ACC112 (cell line): Measurements from ENCODE around the gene SPACA6.
A peak's percentile ranks its signal among the peaks of the same experiment; 100 is the strongest.
"Not testable (repeated sequence)": the region's sequence is repeated elsewhere in the genome, so short reads cannot be mapped to it uniquely, and the experiment has no call there.

Experiments used
- H2AFZ ChIP-seq: fragments of 200-600 bp; sonication (generic); one replicate; pipeline ENCODE4 v1.6.0; 2017; ENCODE audit warnings: antibody characterized with exemption, low read length; ENCODE audit not compliant: unreplicated experiment
- H3K27ac ChIP-seq: fragments of 200-600 bp; sonication (generic); 2 replicates; pipeline ENCODE4 v1.5.1; 2014; ENCODE audit warnings: low read depth, mild to moderate bottlenecking, antibody characterized with exemption, low read length, moderate library complexity
- H3K27me3 ChIP-seq: fragments of 200-600 bp; sonication (generic); 2 replicates; pipeline ENCODE4 v1.6.1; 2014; ENCODE audit warnings: mild to moderate bottlenecking, antibody characterized with exemption, low read length, moderate library complexity, mixed read lengths; ENCODE audit not compliant: insufficient read depth
- H3K36me3 ChIP-seq: fragments of 200-600 bp; sonication (generic); 2 replicates; pipeline ENCODE4 v1.6.1; 2016; ENCODE audit warnings: mild to moderate bottlenecking, antibody characterized with exemption, low read length, moderate library complexity, mixed read lengths; ENCODE audit not compliant: insufficient read depth
- H3K4me1 ChIP-seq: fragments of 200-600 bp; sonication (generic); one replicate; pipeline ENCODE4 v1.6.1; 2016; ENCODE audit warnings: low read length, mixed read lengths; ENCODE audit not compliant: insufficient read depth, unreplicated experiment, control insufficient read depth
- H3K4me3 ChIP-seq: fragments of 200-600 bp; sonication (generic); 2 replicates; pipeline ENCODE4 v1.5.1; 2014; ENCODE audit warnings: mild to moderate bottlenecking, low read depth, low read length
- H3K79me2 ChIP-seq: fragments of 200-600 bp; sonication (generic); one replicate; pipeline ENCODE4 v1.6.0; 2016; ENCODE audit warnings: low read length; ENCODE audit not compliant: control insufficient read depth, unreplicated experiment, insufficient read depth

Gene SPACA6

GRCh38 chr19:51693260-51693659, at the start of gene SPACA6:
Gene SPACA6, plus strand, starts transcription at chr19:51693330. Its CDS starts 197 bp downstream, at chr19:51693527.
- peaks cover 5% of the 10 kb centered on the region for H3K4me1 ChIP-seq
- H3K27ac ChIP-seq = no peak within 1 kb of the TSS; the same call in 1 of the 2 replicates
- H3K27me3 ChIP-seq = no peaks in the 10 kb centered on the region
- H3K36me3 ChIP-seq = peaks cover 4% of the 10 kb centered on the region; the same call in 1 of the 2 replicates
- peaks cover 64% of the 10 kb centered on the region for H3K79me2 ChIP-seq
- peak within 1 kb of the TSS; percentile 93 for H3K4me3 ChIP-seq
- H2AFZ ChIP-seq = no peak within 1 kb of the TSS

GRCh38 chr19:51644636-51645271, 48.4 kb upstream of the SPACA6 start:
- no peaks in the 10 kb centered on the region for H3K79me2 ChIP-seq
- no peak overlapping the region for H3K4me3 ChIP-seq
- no peak overlapping the region for H3K27ac ChIP-seq
- no peaks in the 10 kb centered on the region for H3K4me1 ChIP-seq
- H3K27me3 ChIP-seq = peaks cover 53% of the 10 kb centered on the region
- no peaks in the 10 kb centered on the region for H3K36me3 ChIP-seq
- H2AFZ ChIP-seq = no peak overlapping the region

- H3K27me3 ChIP-seq = peaks cover 45% of the 10 kb centered on the region
- not testable (repeated sequence) for H3K4me3 ChIP-seq, H2AFZ ChIP-seq, H3K27ac ChIP-seq, H3K79me2 ChIP-seq, H3K4me1 ChIP-seq, H3K36me3 ChIP-seq
Observed at GRCh38 chr19:51646730-51647129, 46.4 kb upstream of the SPACA6 start, which contains the start of gene SIGLEC14. Gene SIGLEC14, minus strand, starts transcription at chr19:51646825. Its CDS starts 66 bp downstream, at chr19:51646759.

GRCh38 chr19:51647318-51647717, 45.8 kb upstream of the SPACA6 start:
- H2AFZ ChIP-seq = no peak overlapping the region
- no peak overlapping the region for H3K27ac ChIP-seq
- no peak overlapping the region for H3K4me3 ChIP-seq
- H3K36me3 ChIP-seq = no peaks in the 10 kb centered on the region
- no peaks in the 10 kb centered on the region for H3K79me2 ChIP-seq
- peaks cover 46% of the 10 kb centered on the region for H3K27me3 ChIP-seq
- H3K4me1 ChIP-seq = no peaks in the 10 kb centered on the region

GRCh38 chr19:51651216-51651846, 41.8 kb upstream of the SPACA6 start:
- Histone ChIP-seq H3K27ac (no peak overlapping the region), H3K4me3 (no peak overlapping the region), H2AFZ (no peak overlapping the region), H3K4me1 (no peaks in the 10 kb centered on the region), H3K36me3 (no peaks in the 10 kb centered on the region), H3K79me2 (no peaks in the 10 kb centered on the region), H3K27me3 (peaks cover 34% of the 10 kb centered on the region)

GRCh38 chr19:51652266-51652665, 40.9 kb upstream of the SPACA6 start:
- Histone ChIP-seq H3K27ac (no peak overlapping the region), H2AFZ (no peak overlapping the region), H3K4me3 (no peak overlapping the region), H3K79me2 (no peaks in the 10 kb centered on the region), H3K36me3 (no peaks in the 10 kb centered on the region), H3K4me1 (no peaks in the 10 kb centered on the region), H3K27me3 (peaks cover 30% of the 10 kb centered on the region)

GRCh38 chr19:51653162-51653561, 40.0 kb upstream of the SPACA6 start:
- H3K4me3 ChIP-seq = no peak overlapping the region
- H3K27me3 ChIP-seq = peaks cover 30% of the 10 kb centered on the region
- H3K36me3 ChIP-seq = no peaks in the 10 kb centered on the region
- no peaks in the 10 kb centered on the region for H3K4me1 ChIP-seq
- no peak overlapping the region for H2AFZ ChIP-seq
- no peaks in the 10 kb centered on the region for H3K79me2 ChIP-seq
- H3K27ac ChIP-seq = no peak overlapping the region

GRCh38 chr19:51654783-51655182, 38.3 kb upstream of the SPACA6 start:
- no peak overlapping the region for H3K4me3 ChIP-seq
- H3K79me2 ChIP-seq = no peaks in the 10 kb centered on the region
- H3K27ac ChIP-seq = no peak overlapping the region
- H3K4me1 ChIP-seq = no peaks in the 10 kb centered on the region
- H3K27me3 ChIP-seq = peaks cover 17% of the 10 kb centered on the region
- H2AFZ ChIP-seq = no peak overlapping the region
- H3K36me3 ChIP-seq = no peaks in the 10 kb centered on the region

GRCh38 chr19:51660975-51661600, 32.0 kb upstream of the SPACA6 start:
- H3K27ac ChIP-seq = no peak overlapping the region
- H2AFZ ChIP-seq = no peak overlapping the region
- H3K79me2 ChIP-seq = no peaks in the 10 kb centered on the region
- peaks cover 11% of the 10 kb centered on the region; the same call in 1 of the 2 replicates for H3K27me3 ChIP-seq
- no peaks in the 10 kb centered on the region for H3K4me1 ChIP-seq
- H3K36me3 ChIP-seq = no peaks in the 10 kb centered on the region
- H3K4me3 ChIP-seq = no peak overlapping the region

- peaks cover 11% of the 10 kb centered on the region; the same call in 1 of the 2 replicates for H3K27me3 ChIP-seq
- no peaks in the 10 kb centered on the region for H3K36me3 ChIP-seq
- no peak overlapping the region for H3K27ac ChIP-seq
- no peak overlapping the region for H2AFZ ChIP-seq
- no peak overlapping the region for H3K4me3 ChIP-seq
- H3K4me1 ChIP-seq = no peaks in the 10 kb centered on the region
- H3K79me2 ChIP-seq = no peaks in the 10 kb centered on the region
Observed at GRCh38 chr19:51663650-51664049, 29.5 kb upstream of the SPACA6 start.
